Right lobe of liver (tissue), 4 donors: ENCODE results near the gene ANKRD13B.

ENCODE experiments used
- POLR2A ChIP-seq: fragments of 450-650 bp; IDR thresholded peaks from one replicate; pipeline ENCODE4 v1.6.1; 2017; ENCODE audit warnings: antibody characterized with exemption, mild to moderate bottlenecking
- TF ChIP-seq, protein P1 (sequence below), 4 donors: fragments of 200-600 bp in 3 of 4; fragments of 450-650 bp in 1 of 4; IDR thresholded peaks; one replicate each; pipeline versions ENCODE4 v1.5.1 to v1.8.0; 2016 to 2022; ENCODE audit warnings: antibody characterized with exemption in 4 of 4, mild to moderate bottlenecking in 2 of 4
- donor health status: DM: no; HTN: no; CAD: no.
- donor health status: DM: no; HTN: no; CAD: no.
- donor health status: DM: no; HTN: yes; CAD: no.

GRCh38 chr17:29659155-29659554 is 66.2 kb downstream of the ANKRD13B start:
- TF ChIP-seq POLR2A, result no peak
- TF ChIP-seq, protein P1, sequence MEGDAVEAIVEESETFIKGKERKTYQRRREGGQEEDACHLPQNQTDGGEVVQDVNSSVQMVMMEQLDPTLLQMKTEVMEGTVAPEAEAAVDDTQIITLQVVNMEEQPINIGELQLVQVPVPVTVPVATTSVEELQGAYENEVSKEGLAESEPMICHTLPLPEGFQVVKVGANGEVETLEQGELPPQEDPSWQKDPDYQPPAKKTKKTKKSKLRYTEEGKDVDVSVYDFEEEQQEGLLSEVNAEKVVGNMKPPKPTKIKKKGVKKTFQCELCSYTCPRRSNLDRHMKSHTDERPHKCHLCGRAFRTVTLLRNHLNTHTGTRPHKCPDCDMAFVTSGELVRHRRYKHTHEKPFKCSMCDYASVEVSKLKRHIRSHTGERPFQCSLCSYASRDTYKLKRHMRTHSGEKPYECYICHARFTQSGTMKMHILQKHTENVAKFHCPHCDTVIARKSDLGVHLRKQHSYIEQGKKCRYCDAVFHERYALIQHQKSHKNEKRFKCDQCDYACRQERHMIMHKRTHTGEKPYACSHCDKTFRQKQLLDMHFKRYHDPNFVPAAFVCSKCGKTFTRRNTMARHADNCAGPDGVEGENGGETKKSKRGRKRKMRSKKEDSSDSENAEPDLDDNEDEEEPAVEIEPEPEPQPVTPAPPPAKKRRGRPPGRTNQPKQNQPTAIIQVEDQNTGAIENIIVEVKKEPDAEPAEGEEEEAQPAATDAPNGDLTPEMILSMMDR (IDR thresholded peaks at IDR 0.05), result no peak
